Loucy (cell line): Measurements from ENCODE around the gene FAM193B.

Experiments
- H2AFZ ChIP-seq: fragments of 200-600 bp; sonication (generic); 2 replicates; pipeline ENCODE4 v1.6.0; 2016; ENCODE audit warnings: antibody characterized with exemption, mild to moderate bottlenecking, low read length, moderate library complexity
- H3F3A ChIP-seq: fragments of 200-600 bp; 2 replicates; pipeline ENCODE4 v1.6.0; 2016; ENCODE audit warnings: antibody characterized with exemption, low read depth, mild to moderate bottlenecking
- H3K27me3 ChIP-seq: fragments of 200-600 bp; sonication (generic); 2 replicates; pipeline ENCODE4 v1.6.1; 2014; ENCODE audit warnings: low read length, mild to moderate bottlenecking; ENCODE audit not compliant: insufficient read depth, poor library complexity, severe bottlenecking
- H3K36me3 ChIP-seq: fragments of 200-600 bp; sonication (generic); 2 replicates; pipeline ENCODE4 v1.6.1; 2016; ENCODE audit warnings: low read length; ENCODE audit not compliant: insufficient read depth
- H3K4me1 ChIP-seq: fragments of 200-600 bp; sonication (generic); 2 replicates; pipeline ENCODE4 v1.5.1; 2014; ENCODE audit warnings: low read length, mild to moderate bottlenecking; ENCODE audit not compliant: insufficient read depth, poor library complexity, severe bottlenecking
- H3K4me2 ChIP-seq: fragments of 200-600 bp; sonication (generic); 2 replicates; pipeline ENCODE4 v1.6.0; 2014; ENCODE audit warnings: antibody characterized with exemption, low read length, low read depth, mild to moderate bottlenecking; ENCODE audit not compliant: poor library complexity, severe bottlenecking
- H3K4me3 ChIP-seq: fragments of 200-600 bp; sonication (generic); 2 replicates; pipeline ENCODE4 v1.5.1; 2014; ENCODE audit warnings: low read length, mild to moderate bottlenecking, mixed read lengths; ENCODE audit not compliant: poor library complexity, severe bottlenecking
- H3K79me2 ChIP-seq: fragments of 200-600 bp; sonication (generic); 2 replicates; pipeline ENCODE4 v1.6.1; 2014; ENCODE audit warnings: low read length; ENCODE audit not compliant: insufficient read depth
- H3K9ac ChIP-seq: fragments of 200-600 bp; sonication (generic); 2 replicates; pipeline ENCODE4 v1.6.0; 2014; ENCODE audit warnings: mild to moderate bottlenecking, low read depth, low read length, moderate library complexity; ENCODE audit not compliant: poor library complexity, severe bottlenecking
- H3K9me2 ChIP-seq: fragments of 200-600 bp; sonication (generic); replicated peaks from 2 replicates; pipeline ENCODE4 v1.6.1; 2016; ENCODE audit warnings: low read depth, low read length, mixed read lengths
- H3K9me3 ChIP-seq: fragments of 200-600 bp; sonication (generic); 2 replicates; pipeline ENCODE4 v1.6.1; 2014; ENCODE audit warnings: mild to moderate bottlenecking, antibody characterized with exemption, low read length, low read depth; ENCODE audit not compliant: insufficient read depth
- H4K20me1 ChIP-seq: fragments of 200-600 bp; sonication (generic); 2 replicates; pipeline ENCODE4 v1.6.0; 2014; ENCODE audit warnings: antibody characterized with exemption, low read length, mild to moderate bottlenecking; ENCODE audit not compliant: insufficient read depth, poor library complexity, severe bottlenecking
- EZH2phosphoT487 ChIP-seq: fragments of 200-600 bp; IDR thresholded peaks from 2 replicates; pipeline ENCODE4 v1.6.1; 2018; ENCODE audit warnings: antibody characterized with exemption, mild to moderate bottlenecking, moderate library complexity, borderline replicate concordance
- TF ChIP-seq, protein P1 (sequence below): fragments of 200-600 bp; sonication (generic); conservative IDR thresholded peaks from 2 replicates; pipeline ENCODE4 v1.5.1; 2014; ENCODE audit warnings: mild to moderate bottlenecking, antibody characterized with exemption, low read length

FAM193B gene

DNA sequence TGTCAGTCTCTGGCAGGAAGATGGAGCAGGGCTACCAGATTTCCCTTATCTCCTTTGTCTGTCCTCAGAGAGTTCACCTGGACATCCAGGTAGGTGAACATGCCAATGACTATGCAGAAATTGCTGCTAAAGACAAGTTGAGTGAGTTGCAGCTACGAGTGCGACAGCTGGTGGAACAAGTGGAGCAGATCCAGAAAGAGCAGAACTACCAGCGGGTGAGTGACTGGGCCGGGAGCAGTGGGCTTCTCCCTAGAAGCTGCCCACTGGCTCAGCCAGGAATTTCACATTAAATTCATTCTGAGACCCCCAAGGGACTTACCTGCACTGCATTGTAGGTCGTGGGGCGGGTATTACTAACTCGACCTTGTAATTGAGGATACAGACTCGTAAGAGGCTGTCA, 39.7 kb upstream of the FAM193B start:
- TF ChIP-seq, protein P1, sequence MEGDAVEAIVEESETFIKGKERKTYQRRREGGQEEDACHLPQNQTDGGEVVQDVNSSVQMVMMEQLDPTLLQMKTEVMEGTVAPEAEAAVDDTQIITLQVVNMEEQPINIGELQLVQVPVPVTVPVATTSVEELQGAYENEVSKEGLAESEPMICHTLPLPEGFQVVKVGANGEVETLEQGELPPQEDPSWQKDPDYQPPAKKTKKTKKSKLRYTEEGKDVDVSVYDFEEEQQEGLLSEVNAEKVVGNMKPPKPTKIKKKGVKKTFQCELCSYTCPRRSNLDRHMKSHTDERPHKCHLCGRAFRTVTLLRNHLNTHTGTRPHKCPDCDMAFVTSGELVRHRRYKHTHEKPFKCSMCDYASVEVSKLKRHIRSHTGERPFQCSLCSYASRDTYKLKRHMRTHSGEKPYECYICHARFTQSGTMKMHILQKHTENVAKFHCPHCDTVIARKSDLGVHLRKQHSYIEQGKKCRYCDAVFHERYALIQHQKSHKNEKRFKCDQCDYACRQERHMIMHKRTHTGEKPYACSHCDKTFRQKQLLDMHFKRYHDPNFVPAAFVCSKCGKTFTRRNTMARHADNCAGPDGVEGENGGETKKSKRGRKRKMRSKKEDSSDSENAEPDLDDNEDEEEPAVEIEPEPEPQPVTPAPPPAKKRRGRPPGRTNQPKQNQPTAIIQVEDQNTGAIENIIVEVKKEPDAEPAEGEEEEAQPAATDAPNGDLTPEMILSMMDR = no peak
- no peak for TF ChIP-seq EZH2phosphoT487
- peaks cover 12% of the 10 kb centered on the region for H4K20me1 ChIP-seq
- H3K4me3 ChIP-seq = peak overlapping the region; percentile 86
- H3K4me1 ChIP-seq = peaks cover 12% of the 10 kb centered on the region
- H3K36me3 ChIP-seq = no peaks in the 10 kb centered on the region; the same call in 1 of the 2 replicates
- H3K9me3 ChIP-seq = no peaks in the 10 kb centered on the region
- peaks cover 25% of the 10 kb centered on the region for H3K79me2 ChIP-seq
- no peaks in the 10 kb centered on the region for H3K27me3 ChIP-seq
- H2AFZ ChIP-seq = no peak overlapping the region
- no peak overlapping the region for H3K9ac ChIP-seq
- peak overlapping the region; percentile 74 for H3K4me2 ChIP-seq
- H3K9me2 ChIP-seq = no peaks in the 10 kb centered on the region
- H3F3A ChIP-seq = no peaks in the 10 kb centered on the region

DNA sequence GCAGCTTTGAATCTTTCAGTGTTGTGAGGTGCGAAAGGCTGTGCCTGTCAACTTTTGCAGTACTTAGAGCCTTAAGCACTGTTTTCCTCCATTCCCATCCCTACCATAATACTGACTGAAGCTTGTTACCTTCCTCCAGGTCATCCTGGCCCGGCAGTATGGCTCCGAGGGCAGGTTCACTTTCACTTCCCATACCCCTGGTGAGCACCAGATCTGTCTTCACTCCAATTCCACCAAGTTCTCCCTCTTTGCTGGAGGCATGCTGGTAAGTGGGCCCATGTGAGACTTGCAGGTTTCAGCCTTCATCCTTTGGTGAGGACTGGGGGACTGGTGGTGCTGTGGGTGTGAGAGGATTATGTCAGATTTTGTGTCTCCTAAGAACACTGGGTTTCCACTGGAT, 39.1 kb upstream of the FAM193B start:
- Histone ChIP-seq H3K36me3 (no peaks in the 10 kb centered on the region; the same call in 1 of the 2 replicates), H3K4me3 (peak overlapping the region; percentile 86), H3K9me2 (no peaks in the 10 kb centered on the region), H4K20me1 (peaks cover 12% of the 10 kb centered on the region), H2AFZ (no peak overlapping the region), H3K9me3 (no peaks in the 10 kb centered on the region), H3K9ac (no peak overlapping the region), H3K4me2 (peak overlapping the region; percentile 74), H3K79me2 (peaks cover 25% of the 10 kb centered on the region), H3K27me3 (no peaks in the 10 kb centered on the region), H3K4me1 (peaks cover 12% of the 10 kb centered on the region), H3F3A (no peaks in the 10 kb centered on the region)
- TF ChIP-seq, protein P1 = no peak
- TF ChIP-seq EZH2phosphoT487 = no peak

DNA sequence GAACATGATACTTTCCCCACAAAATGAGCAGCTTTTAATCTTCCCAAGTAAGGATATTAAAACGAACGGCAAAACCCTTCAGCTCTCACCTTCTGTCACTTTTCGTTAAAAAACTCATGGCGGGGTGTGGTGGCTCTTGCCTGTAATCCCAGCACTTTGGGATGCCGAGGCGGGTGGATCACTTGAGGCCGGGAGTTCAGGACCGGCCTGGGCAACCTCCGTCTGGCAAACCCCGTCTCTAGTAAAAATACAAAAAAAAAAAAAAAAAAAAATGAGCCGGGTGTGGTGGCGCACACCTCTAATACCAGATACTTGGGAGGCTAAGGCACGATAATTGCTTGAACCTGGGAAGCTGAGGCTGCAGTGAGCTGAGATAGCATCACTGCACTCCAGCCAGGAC, 38.5 kb upstream of the FAM193B start:
- Histone ChIP-seq H4K20me1 (peaks cover 12% of the 10 kb centered on the region), H3K9me2 (no peaks in the 10 kb centered on the region), H3K9ac (peak overlapping the region; percentile 92), H3K79me2 (peaks cover 25% of the 10 kb centered on the region), H3K4me1 (peaks cover 12% of the 10 kb centered on the region), H3K4me2 (peak overlapping the region; percentile 74), H3K9me3 (no peaks in the 10 kb centered on the region), H3K27me3 (no peaks in the 10 kb centered on the region), H3K36me3 (no peaks in the 10 kb centered on the region; the same call in 1 of the 2 replicates), H3F3A (no peaks in the 10 kb centered on the region), H2AFZ (no peak overlapping the region), H3K4me3 (peak overlapping the region; percentile 86)
- TF ChIP-seq, protein P1 = no peak
- TF ChIP-seq EZH2phosphoT487 = no peak
